Caco-2 (cell line): ENCODE results near the gene PHF1. TPM values are rescaled to one million over a fixed set of nuclear protein-coding genes. Genes with fewer than 3 reads are reported as not detected.

ENCODE experiments used
- BruUV-seq: library from RNA; stranded (reverse); fragments of 400-500 nt; replicated peaks from 2 replicates; lab custom pipeline; 2021; lab: Mats Ljungman, UMichigan
- CTCF ChIA-PET: fragments of 300-600 bp; sonication (Branson Sonifier 250); formaldehyde crosslinking; loops from one replicate; lab custom pipeline; 2022; ENCODE audit warnings: antibody characterized with exemption; lab: Charles Lee
- POLR2A ChIA-PET: fragments of 300-600 bp; sonication (Branson Sonifier 250); formaldehyde crosslinking; loops from one replicate; lab custom pipeline; 2022; ENCODE audit warnings: antibody characterized with exemption; lab: Charles Lee
- DNase-seq, 2 experiments: peaks; one replicate each; pipeline versions ENCODE4 v3.0.0 to v3.0.0-alpha.2; 2020 to 2022
- H3K27me3 ChIP-seq: replicated peaks from 2 replicates; pipeline ENCODE4 v1.6.0; 2011; ENCODE audit warnings: low read length; ENCODE audit not compliant: control insufficient read depth, insufficient read depth
- H3K36me3 ChIP-seq: 2 replicates; pipeline ENCODE4 v1.5.1; 2011; ENCODE audit warnings: low read length; ENCODE audit not compliant: control insufficient read depth, insufficient read depth
- H3K4me1 ChIP-seq: fragments of 250-450 bp; sonication (Bioruptor Pico); 2 replicates; pipeline ENCODE4 v1.5.1; 2020; ENCODE audit warnings: mild to moderate bottlenecking
- H3K4me3 ChIP-seq: 2 replicates; pipeline ENCODE4 v1.5.1; 2011; ENCODE audit warnings: low read depth, mild to moderate bottlenecking, control low read depth, low read length
- H3K9me3 ChIP-seq: fragments of 250-450 bp; sonication (Bioruptor Pico); 2 replicates; pipeline ENCODE4 v1.5.1; 2020; ENCODE audit warnings: mild to moderate bottlenecking, moderate library complexity
- H3K27ac Mint-ChIP-seq: one replicate; pipeline ENCODE4 v1.8.0; 2022; ENCODE audit warnings: mixed read lengths; ENCODE audit not compliant: unreplicated experiment
- H3K27me3 Mint-ChIP-seq: one replicate; pipeline ENCODE4 v1.8.0; 2022; ENCODE audit warnings: mixed read lengths; ENCODE audit not compliant: insufficient read depth, unreplicated experiment
- H3K36me3 Mint-ChIP-seq: one replicate; pipeline ENCODE4 v1.8.0; 2022; ENCODE audit warnings: mild to moderate bottlenecking, mixed read lengths; ENCODE audit not compliant: insufficient read depth, unreplicated experiment
- H3K4me1 Mint-ChIP-seq: one replicate; pipeline ENCODE4 v1.8.0; 2022; ENCODE audit warnings: low read depth, mixed read lengths; ENCODE audit not compliant: unreplicated experiment
- H3K4me3 Mint-ChIP-seq: one replicate; pipeline ENCODE4 v1.8.0; 2022; ENCODE audit warnings: mild to moderate bottlenecking, moderate library complexity, mixed read lengths; ENCODE audit not compliant: unreplicated experiment
- H3K9me3 Mint-ChIP-seq: one replicate; pipeline ENCODE4 v1.8.0; 2022; ENCODE audit warnings: mixed read lengths; ENCODE audit not compliant: unreplicated experiment
- intact Hi-C: fragments of 100-400 bp; cut with micrococcal nuclease; formaldehyde crosslinking; loops from one replicate; pipeline ENCODE4 v1.10.0; 2022; ENCODE audit not compliant: unreplicated experiment
- total RNA-seq: library from RNA; stranded (reverse); gene quantifications from 2 replicates; pipeline ENCODE4 v1.2.3, GENCODE V29; 2022
- TF ChIP-seq, protein P1 (sequence below), 2 experiments: fragments of 200-600 bp in 1 of 2; IDR thresholded peaks; 1 replicate in 1 of 2; 2 replicates in 1 of 2; pipeline versions ENCODE4 v1.5.1 to v1.8.0; 2011 to 2022; ENCODE audit warnings: antibody characterized with exemption in 1 of 2, control low read depth in 1 of 2, inconsistent platforms in 1 of 2, low read depth in 1 of 2, low read length in 1 of 2, mild to moderate bottlenecking in 1 of 2, moderate library complexity in 1 of 2; ENCODE audit not compliant: insufficient read depth in 1 of 2, severe bottlenecking in 1 of 2, unreplicated experiment in 1 of 2

PHF1 gene
- total RNA-seq, 1 experiment from 2014 or later, result 26.4 TPM

DNA sequence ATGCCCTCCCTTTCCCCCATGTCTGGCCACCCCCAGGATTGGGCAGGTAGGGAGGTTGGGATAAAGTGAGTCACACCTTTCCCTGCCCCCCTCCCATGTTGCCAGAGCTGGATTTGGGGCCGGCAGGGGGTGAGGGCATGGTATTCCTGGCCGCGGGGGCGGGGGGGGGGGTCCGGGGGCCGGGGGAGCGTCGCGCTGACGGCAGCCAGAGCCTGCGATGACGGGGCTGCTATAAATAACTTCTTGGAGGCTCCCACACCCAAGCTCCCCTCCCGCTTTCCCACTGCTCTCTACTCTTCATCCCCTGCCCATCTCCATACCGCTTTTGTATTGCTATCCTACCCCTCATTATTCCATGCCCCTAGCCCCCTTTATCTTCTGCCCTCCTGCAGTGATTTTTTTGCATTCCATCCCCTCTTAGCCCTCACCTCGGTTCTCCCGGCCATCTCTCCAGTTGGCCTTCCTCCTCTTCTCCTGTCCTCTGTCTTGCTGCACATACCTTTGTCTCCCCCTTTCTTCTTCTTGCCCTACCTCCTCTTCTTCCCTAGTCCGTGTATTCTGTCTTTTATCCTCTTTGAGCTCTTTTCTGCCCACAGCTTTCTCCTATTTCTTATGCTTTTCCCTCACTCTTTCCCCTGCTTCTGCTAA lies 22.9 kb downstream of the PHF1 start:
- DNase-seq, result no peak
- intact Hi-C loops, result no loop called here
- H3K36me3 ChIP-seq, result no peaks in the 10 kb centered on the region
- no peak overlapping the region for H3K4me3 ChIP-seq
- no peak overlapping the region for H3K4me3 Mint-ChIP-seq
- no peaks in the 10 kb centered on the region for H3K27me3 ChIP-seq
- peaks cover 40% of the 10 kb centered on the region for H3K4me1 ChIP-seq
- POLR2A ChIA-PET, result interaction anchor here (0.7 to 1.0 kb wide), 2 partner anchors 20 to 246 kb away, joined by 3 read pairs; no protein-coding TSS in a partner anchor
- TF ChIP-seq, protein P1, sequence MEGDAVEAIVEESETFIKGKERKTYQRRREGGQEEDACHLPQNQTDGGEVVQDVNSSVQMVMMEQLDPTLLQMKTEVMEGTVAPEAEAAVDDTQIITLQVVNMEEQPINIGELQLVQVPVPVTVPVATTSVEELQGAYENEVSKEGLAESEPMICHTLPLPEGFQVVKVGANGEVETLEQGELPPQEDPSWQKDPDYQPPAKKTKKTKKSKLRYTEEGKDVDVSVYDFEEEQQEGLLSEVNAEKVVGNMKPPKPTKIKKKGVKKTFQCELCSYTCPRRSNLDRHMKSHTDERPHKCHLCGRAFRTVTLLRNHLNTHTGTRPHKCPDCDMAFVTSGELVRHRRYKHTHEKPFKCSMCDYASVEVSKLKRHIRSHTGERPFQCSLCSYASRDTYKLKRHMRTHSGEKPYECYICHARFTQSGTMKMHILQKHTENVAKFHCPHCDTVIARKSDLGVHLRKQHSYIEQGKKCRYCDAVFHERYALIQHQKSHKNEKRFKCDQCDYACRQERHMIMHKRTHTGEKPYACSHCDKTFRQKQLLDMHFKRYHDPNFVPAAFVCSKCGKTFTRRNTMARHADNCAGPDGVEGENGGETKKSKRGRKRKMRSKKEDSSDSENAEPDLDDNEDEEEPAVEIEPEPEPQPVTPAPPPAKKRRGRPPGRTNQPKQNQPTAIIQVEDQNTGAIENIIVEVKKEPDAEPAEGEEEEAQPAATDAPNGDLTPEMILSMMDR (IDR thresholded peaks at IDR 0.05; ENCODE audit: insufficient read depth in 1 of 2, low read depth in 1 of 2, low read length in 1 of 2, severe bottlenecking in 1 of 2, unreplicated experiment in 1 of 2), result no peak
- BruUV-seq, result no TSS peak
- H3K36me3 Mint-ChIP-seq, result peaks cover 9% of the 10 kb centered on the region
- H3K9me3 ChIP-seq, result no peaks in the 10 kb centered on the region
- CTCF ChIA-PET, result no interaction called here
- no peaks in the 10 kb centered on the region for H3K9me3 Mint-ChIP-seq
- no peaks in the 10 kb centered on the region for H3K27me3 Mint-ChIP-seq
- H3K27ac Mint-ChIP-seq, result peak overlapping the region; percentile 75
- peaks cover 21% of the 10 kb centered on the region for H3K4me1 Mint-ChIP-seq

DNA sequence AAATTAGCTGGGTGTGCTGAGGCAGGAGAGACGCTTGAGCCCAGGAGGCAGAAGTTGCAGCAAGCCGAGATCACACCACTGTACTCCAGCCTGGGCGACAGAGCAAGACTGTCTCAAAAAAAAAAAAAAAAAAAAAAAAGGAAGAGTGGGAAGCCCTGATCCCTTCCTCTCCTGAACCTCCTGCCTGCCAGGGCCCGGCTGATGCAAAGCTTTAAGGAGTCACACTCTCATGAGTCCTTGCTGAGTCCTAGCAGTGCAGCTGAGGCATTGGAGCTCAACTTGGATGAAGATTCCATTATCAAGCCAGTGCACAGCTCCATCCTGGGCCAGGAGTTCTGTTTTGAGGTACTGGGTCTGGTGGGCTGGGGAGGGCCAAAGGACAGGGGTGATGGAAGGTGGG lies 24.1 kb downstream of the PHF1 start:
- H3K9me3 Mint-ChIP-seq, result no peaks in the 10 kb centered on the region
- H3K4me3 ChIP-seq, result no peak overlapping the region
- intact Hi-C loops, result no loop called here
- H3K27me3 Mint-ChIP-seq, result no peaks in the 10 kb centered on the region
- no peaks in the 10 kb centered on the region for H3K9me3 ChIP-seq
- peaks cover 15% of the 10 kb centered on the region for H3K4me1 Mint-ChIP-seq
- no peak overlapping the region for H3K4me3 Mint-ChIP-seq
- H3K36me3 Mint-ChIP-seq, result peaks cover 13% of the 10 kb centered on the region
- BruUV-seq, result no TSS peak
- H3K27me3 ChIP-seq, result no peaks in the 10 kb centered on the region
- POLR2A ChIA-PET, result no interaction called here
- peaks cover 29% of the 10 kb centered on the region for H3K4me1 ChIP-seq
- no peaks in the 10 kb centered on the region for H3K36me3 ChIP-seq
- no peak for DNase-seq
- CTCF ChIA-PET, result interaction anchor here (0.6 kb wide), 1 partner anchor 156 kb away, joined by 3 read pairs; no protein-coding TSS in a partner anchor
- TF ChIP-seq, protein P1 (IDR thresholded peaks at IDR 0.05; ENCODE audit: insufficient read depth in 1 of 2, low read depth in 1 of 2, low read length in 1 of 2, severe bottlenecking in 1 of 2, unreplicated experiment in 1 of 2), result no peak
- no peak overlapping the region for H3K27ac Mint-ChIP-seq

DNA sequence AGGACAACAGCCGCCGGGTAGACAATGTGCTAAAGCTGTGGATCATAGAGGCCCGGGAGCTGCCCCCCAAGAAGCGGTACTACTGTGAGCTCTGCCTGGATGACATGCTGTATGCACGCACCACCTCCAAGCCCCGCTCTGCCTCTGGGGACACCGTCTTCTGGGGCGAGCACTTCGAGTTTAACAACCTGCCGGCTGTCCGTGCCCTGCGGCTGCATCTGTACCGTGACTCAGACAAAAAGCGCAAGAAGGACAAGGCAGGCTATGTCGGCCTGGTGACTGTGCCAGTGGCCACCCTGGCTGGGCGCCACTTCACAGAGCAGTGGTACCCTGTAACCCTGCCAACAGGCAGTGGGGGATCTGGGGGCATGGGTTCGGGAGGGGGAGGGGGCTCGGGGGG lies 26.9 kb downstream of the PHF1 start:
- Mint-ChIP-seq H3K36me3 (peaks cover 13% of the 10 kb centered on the region), H3K27ac (no peak overlapping the region), H3K4me3 (no peak overlapping the region), H3K4me1 (peaks cover 7% of the 10 kb centered on the region), H3K27me3 (no peaks in the 10 kb centered on the region), H3K9me3 (no peaks in the 10 kb centered on the region)
- TF ChIP-seq, protein P1 (IDR thresholded peaks at IDR 0.05; ENCODE audit: insufficient read depth in 1 of 2, low read depth in 1 of 2, low read length in 1 of 2, severe bottlenecking in 1 of 2, unreplicated experiment in 1 of 2), result no peak
- H3K4me3 ChIP-seq, result no peak overlapping the region
- H3K4me1 ChIP-seq, result peaks cover 7% of the 10 kb centered on the region
- intact Hi-C loops, result no loop called here
- no peaks in the 10 kb centered on the region for H3K9me3 ChIP-seq
- CTCF ChIA-PET, result no interaction called here
- DNase-seq, result no peak
- no peaks in the 10 kb centered on the region for H3K27me3 ChIP-seq
- BruUV-seq, result no TSS peak
- POLR2A ChIA-PET, result no interaction called here
- no peaks in the 10 kb centered on the region for H3K36me3 ChIP-seq
